ENCODE measurements around the gene C16orf78. TPM values are rescaled to one million over a fixed set of nuclear protein-coding genes. Genes with fewer than 3 reads are reported as not detected.

Gene C16orf78
- total and polyA plus RNA-seq, 2 of the 8 experiments (the other 6 are each of a cell fraction or from before 2014, with no cell fraction given): not detected

DNA sequence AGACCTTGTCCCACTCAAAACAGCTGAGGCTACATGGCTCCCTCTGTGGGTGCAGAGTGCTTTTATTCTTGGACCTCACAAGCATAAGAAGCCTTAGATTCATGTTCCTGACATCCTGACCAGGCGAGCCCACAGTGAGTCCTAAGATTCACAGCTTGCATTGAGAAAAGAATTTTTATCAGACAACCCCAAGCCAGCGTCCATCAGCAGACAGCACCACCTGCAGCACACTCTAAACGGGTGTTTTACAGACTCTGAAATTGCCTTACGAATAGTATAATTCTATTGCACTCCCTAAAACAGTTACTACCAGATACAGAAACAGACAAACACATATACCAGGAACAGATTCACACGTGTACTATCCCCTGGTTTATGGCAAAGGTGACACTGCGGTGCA is 31.9 kb downstream of the C16orf78 start:
- DNase-seq (ENCODE audit: low read depth in 1 of 2, low spot score in 2 of 2) (no peak), FAIRE-seq (no peak)
- no peak overlapping the region for H2BK120ac ChIP-seq (replicated peaks; ENCODE audit: low read depth, low read length)
- H3K4ac ChIP-seq (replicated peaks; ENCODE audit: insufficient read length, low read depth, low read length): no peak overlapping the region
- no peaks in the 10 kb centered on the region; the same call in 1 of the 2 replicates for H3K23me2 ChIP-seq (ENCODE audit: low read depth, low read length)
- H3K27ac ChIP-seq (ENCODE audit: low read depth, low read length): no peak overlapping the region
- H2BK20ac ChIP-seq (ENCODE audit: low read length): no peak overlapping the region
- H3K79me2 ChIP-seq (ENCODE audit: control insufficient read depth in 1 of 2, insufficient read depth in 2 of 2, low read length in 2 of 2): no peaks in the 10 kb centered on the region
- H3K4me3 ChIP-seq (ENCODE audit: extremely low read depth in 1 of 4, insufficient read depth in 2 of 4, low read depth in 3 of 4, low read length in 4 of 4): no peak overlapping the region
- H4K20me1 ChIP-seq (replicated peaks in 1 of 2; ENCODE audit: control insufficient read depth in 1 of 2, insufficient read depth in 2 of 2, low read length in 2 of 2): peaks cover 0 to 2% of the 10 kb centered on the region in 2 experiments
- no peaks in the 10 kb centered on the region for H3K79me1 ChIP-seq (ENCODE audit: low read depth, low read length)
- no peak overlapping the region for H3K4me2 ChIP-seq (ENCODE audit: insufficient read depth in 1 of 2, low read depth in 2 of 2, low read length in 2 of 2)
- peaks cover 0 to 4% of the 10 kb centered on the region in 2 experiments; a peak in 2 of 4 replicates for H3K9me3 ChIP-seq (ENCODE audit: insufficient read depth in 2 of 2, low read depth in 1 of 2, low read length in 1 of 2)
- 0 out of 2 replicates have a peak overlapping the region, but pooled peaks have one; percentile 18 for H2BK15ac ChIP-seq (ENCODE audit: low read length)
- H2BK5ac ChIP-seq (ENCODE audit: low read depth, low read length): no peak overlapping the region
- no peak overlapping the region for H4K5ac ChIP-seq (ENCODE audit: insufficient read length, low read depth, low read length)
- H3K56ac ChIP-seq (replicated peaks; ENCODE audit: insufficient read length, low read depth, low read length): no peak overlapping the region
- 77% methylated on average over 6 of the region's 6 CpGs; no CpG with 5 or more reads in 1 of the 2 experiments for WGBS, 2 experiments (ENCODE audit: extremely low coverage in 1 of 2, insufficient coverage in 1 of 2, insufficient read length in 1 of 2, insufficient replicate concordance in 2 of 2, low coverage in 1 of 2, low lambda C conversion rate in 2 of 2, missing lambda C conversion rate in 1 of 2)
- no peak overlapping the region for H4K91ac ChIP-seq (replicated peaks; ENCODE audit: insufficient read length, low read length)
- H3K14ac ChIP-seq (ENCODE audit: insufficient read length): no peak overlapping the region
- H3K27me3 ChIP-seq (replicated peaks in 1 of 4; ENCODE audit: control insufficient read depth in 3 of 4, extremely low read depth in 1 of 4, insufficient read depth in 3 of 4, low read length in 3 of 4): no peaks in the 10 kb centered on the region; a peak in 1 of 7 replicates
- no peak overlapping the region for H3K23ac ChIP-seq (ENCODE audit: insufficient read length)
- H2AK5ac ChIP-seq (ENCODE audit: low read depth, low read length): no peak overlapping the region
- no peak overlapping the region for H4K8ac ChIP-seq (ENCODE audit: extremely low read depth, insufficient read depth, low read length)
- ChIA-PET CTCF (ENCODE audit: partially characterized antibody) (interaction anchor here (0.9 to 3.1 kb wide), 5 partner anchors 22 to 191 kb away, joined by 3 to 12 read pairs (median 3); no protein-coding TSS in a partner anchor), POLR2A (ENCODE audit: partially characterized antibody) (no interaction called here)
- H2BK12ac ChIP-seq (ENCODE audit: low read depth, low read length): no peak overlapping the region
- H3K36me3 ChIP-seq (ENCODE audit: control insufficient read depth in 2 of 4, insufficient read depth in 4 of 4, low read length in 3 of 4): no peaks in the 10 kb centered on the region
- no peak overlapping the region for H3K18ac ChIP-seq (ENCODE audit: extremely low read depth, low read length)
- H3K9ac ChIP-seq (replicated peaks in 1 of 4; ENCODE audit: extremely low read depth in 1 of 4, low read depth in 3 of 4, low read length in 3 of 4): no peak overlapping the region
- H2AFZ ChIP-seq (ENCODE audit: low read length): 0 out of 2 replicates have a peak overlapping the region, but pooled peaks have one; percentile 2
- H3K4me1 ChIP-seq (replicated peaks in 1 of 4; ENCODE audit: control insufficient read depth in 3 of 4, insufficient read depth in 4 of 4, low read length in 3 of 4): peaks cover 0 to 2% (median 0%) of the 10 kb centered on the region in 4 experiments; a peak in 1 of 7 replicates
- no peak for TF ChIP-seq KDM5A (IDR thresholded peaks at IDR 0.05; ENCODE audit: low read length)
- no peak for TF ChIP-seq CBX5 (IDR thresholded peaks at IDR 0.05; ENCODE audit: low read depth, low read length)
- no peak for TF ChIP-seq CHD2 (IDR thresholded peaks at IDR 0.05; ENCODE audit: low read length)
- TF ChIP-seq CTCF (IDR thresholded peaks at IDR 0.05; ENCODE audit: control extremely low read depth in 1 of 3, insufficient read depth in 1 of 3, low read depth in 1 of 3, low read length in 3 of 3): peak in 2 of 3 experiments; percentile 7 to 9; a peak in 2 of 4 replicates
- TF ChIP-seq TBP (IDR thresholded peaks at IDR 0.05; ENCODE audit: low read depth, low read length): no peak
- TF ChIP-seq RBBP5 (IDR thresholded peaks at IDR 0.05; ENCODE audit: borderline replicate concordance, low read depth, low read length): no peak
- TF ChIP-seq HDAC2 (IDR thresholded peaks at IDR 0.05; ENCODE audit: borderline replicate concordance in 1 of 2, low read depth in 2 of 2, low read length in 2 of 2): no peak
- peak; percentile 12 to 41; a peak in 3 of 4 replicates for TF ChIP-seq RAD21 (IDR thresholded peaks at IDR 0.05 in 1 of 2, conservative IDR thresholded peaks at IDR 0.05 in 1 of 2; ENCODE audit: low read depth in 2 of 2, low read length in 2 of 2)
- no peak for TF ChIP-seq POLR2A (IDR thresholded peaks at IDR 0.05; ENCODE audit: control extremely low read depth in 1 of 2, low read depth in 2 of 2, low read length in 2 of 2)
- no peak for TF ChIP-seq MAX (IDR thresholded peaks at IDR 0.05)
- TF ChIP-seq TAF1 (IDR thresholded peaks at IDR 0.05; ENCODE audit: low read depth, low read length): no peak
